ENCODE measurements around the gene GTPBP10. TPM values are rescaled to one million over a fixed set of nuclear protein-coding genes. Genes with fewer than 3 reads are reported as not detected.
A peak's percentile ranks its signal among the peaks of the same experiment; 100 is the strongest.

Gene GTPBP10
- polyA plus RNA-seq, 1 experiment = 4.2 TPM

- ChIA-PET CTCF (interaction anchor here (0.7 to 1.5 kb wide), 2 partner anchors 258 to 260 kb away, joined by 3 read pairs; partner anchors contain the start of gene STEAP1), POLR2A (no interaction called here)
- TF ChIP-seq, protein P1, sequence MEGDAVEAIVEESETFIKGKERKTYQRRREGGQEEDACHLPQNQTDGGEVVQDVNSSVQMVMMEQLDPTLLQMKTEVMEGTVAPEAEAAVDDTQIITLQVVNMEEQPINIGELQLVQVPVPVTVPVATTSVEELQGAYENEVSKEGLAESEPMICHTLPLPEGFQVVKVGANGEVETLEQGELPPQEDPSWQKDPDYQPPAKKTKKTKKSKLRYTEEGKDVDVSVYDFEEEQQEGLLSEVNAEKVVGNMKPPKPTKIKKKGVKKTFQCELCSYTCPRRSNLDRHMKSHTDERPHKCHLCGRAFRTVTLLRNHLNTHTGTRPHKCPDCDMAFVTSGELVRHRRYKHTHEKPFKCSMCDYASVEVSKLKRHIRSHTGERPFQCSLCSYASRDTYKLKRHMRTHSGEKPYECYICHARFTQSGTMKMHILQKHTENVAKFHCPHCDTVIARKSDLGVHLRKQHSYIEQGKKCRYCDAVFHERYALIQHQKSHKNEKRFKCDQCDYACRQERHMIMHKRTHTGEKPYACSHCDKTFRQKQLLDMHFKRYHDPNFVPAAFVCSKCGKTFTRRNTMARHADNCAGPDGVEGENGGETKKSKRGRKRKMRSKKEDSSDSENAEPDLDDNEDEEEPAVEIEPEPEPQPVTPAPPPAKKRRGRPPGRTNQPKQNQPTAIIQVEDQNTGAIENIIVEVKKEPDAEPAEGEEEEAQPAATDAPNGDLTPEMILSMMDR (IDR thresholded peaks at IDR 0.05; ENCODE audit: insufficient read depth, low read depth, low read length) = no peak
- Histone ChIP-seq H3K36me3 (ENCODE audit: control insufficient read depth, insufficient read depth, low read length) (peaks cover 6% of the 10 kb centered on the region), H3K4me3 (ENCODE audit: low read depth, low read length) (no peak overlapping the region), H3K27me3 (ENCODE audit: control insufficient read depth, insufficient read depth, low read length) (no peaks in the 10 kb centered on the region)
- DNase-seq (ENCODE audit: low read depth) = no peak
Measured at GRCh38 chr7:90411510-90411909, 65.0 kb downstream of the GTPBP10 start.

DNA sequence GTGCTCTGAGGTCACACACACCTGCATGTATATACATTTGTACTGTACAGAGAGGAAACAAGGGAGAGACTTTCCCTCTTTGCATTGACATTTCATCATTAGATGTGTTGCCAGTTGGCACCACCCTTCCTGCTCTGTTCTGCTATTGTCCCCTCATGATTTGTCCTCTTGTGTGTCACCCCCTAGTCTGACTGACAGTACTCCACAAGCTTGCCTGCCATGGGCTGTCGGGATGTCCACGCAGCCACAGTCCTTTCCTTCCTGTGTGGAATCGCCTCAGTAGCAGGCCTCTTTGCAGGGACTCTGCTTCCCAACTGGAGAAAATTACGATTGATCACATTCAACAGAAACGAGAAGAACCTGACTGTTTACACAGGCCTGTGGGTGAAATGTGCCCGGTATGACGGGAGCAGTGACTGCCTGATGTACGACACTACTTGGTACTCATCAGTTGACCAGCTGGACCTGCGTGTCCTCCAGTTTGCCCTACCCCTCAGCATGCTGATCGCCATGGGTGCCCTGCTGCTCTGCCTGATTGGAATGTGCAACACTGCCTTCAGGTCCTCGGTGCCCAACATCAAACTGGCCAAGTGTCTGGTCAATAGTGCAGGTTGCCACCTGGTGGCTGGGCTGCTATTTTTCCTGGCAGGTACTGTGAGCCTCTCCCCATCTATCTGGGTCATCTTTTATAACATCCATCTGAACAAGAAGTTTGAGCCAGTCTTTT lies 66.1 kb downstream of the GTPBP10 start:
- Histone ChIP-seq H3K4me3 (ENCODE audit: low read depth, low read length) (no peak overlapping the region), H3K27me3 (ENCODE audit: control insufficient read depth, insufficient read depth, low read length) (no peaks in the 10 kb centered on the region), H3K36me3 (ENCODE audit: control insufficient read depth, insufficient read depth, low read length) (peaks cover 6% of the 10 kb centered on the region)
- POLR2A ChIA-PET = no interaction called here
- CTCF ChIA-PET = interaction anchor here (1.5 kb wide), 1 partner anchor 15 kb away, joined by 4 read pairs; no protein-coding TSS in a partner anchor
- DNase-seq (ENCODE audit: low read depth) = no peak
- TF ChIP-seq, protein P1 (IDR thresholded peaks at IDR 0.05; ENCODE audit: insufficient read depth, low read depth, low read length) = 0 out of 2 replicates have a peak, but pooled peaks have one; percentile 10

GRCh38 chr7:90413185-90413528 lies 66.6 kb downstream of the GTPBP10 start:
- POLR2A ChIA-PET = no interaction called here
- CTCF ChIA-PET = interaction anchor here (0.8 to 1.5 kb wide), 2 partner anchors 15 to 1602 kb away, joined by 3 to 4 read pairs; no protein-coding TSS in a partner anchor
- H3K36me3 ChIP-seq (ENCODE audit: control insufficient read depth, insufficient read depth, low read length) = peaks cover 6% of the 10 kb centered on the region

DNA sequence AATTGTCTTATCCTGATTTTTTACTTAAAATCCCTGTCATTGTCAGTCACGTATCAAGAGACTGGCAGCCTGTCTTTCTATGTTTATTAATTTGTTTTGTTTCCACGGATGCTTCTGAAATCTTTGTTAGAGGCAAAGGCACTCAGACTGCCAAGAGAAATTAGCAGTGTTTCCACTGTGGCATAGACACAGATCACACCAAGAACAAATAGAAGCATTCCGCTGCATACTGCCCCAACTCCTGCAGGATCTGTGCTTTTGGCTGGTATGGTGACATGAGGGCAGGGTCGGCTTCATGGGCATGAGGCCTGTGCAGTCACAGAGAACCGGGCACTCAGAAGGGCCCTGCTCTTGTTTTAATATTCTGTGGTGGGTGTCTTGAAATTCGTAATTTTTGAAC lies 75.1 kb downstream of the GTPBP10 start:
- ChIA-PET POLR2A (no interaction called here), CTCF (interaction anchor here (1.3 kb wide), 1 partner anchor 12 kb away, joined by 3 read pairs; no protein-coding TSS in a partner anchor)
- Histone ChIP-seq H3K4me3 (ENCODE audit: low read depth, low read length) (no peak overlapping the region), H3K36me3 (ENCODE audit: control insufficient read depth, insufficient read depth, low read length) (no peaks in the 10 kb centered on the region), H3K27me3 (ENCODE audit: control insufficient read depth, insufficient read depth, low read length) (no peaks in the 10 kb centered on the region)
- TF ChIP-seq, protein P1 (IDR thresholded peaks at IDR 0.05; ENCODE audit: insufficient read depth, low read depth, low read length) = no peak
- no peak for DNase-seq (ENCODE audit: low read depth)

More at GRCh38 chr7:90413185-90413528, 66.6 kb downstream of the GTPBP10 start:
- TF ChIP-seq, protein P1 (IDR thresholded peaks at IDR 0.05; ENCODE audit: insufficient read depth, low read depth, low read length) = no peak
- Histone ChIP-seq H3K4me3 (ENCODE audit: low read depth, low read length) (no peak overlapping the region), H3K27me3 (ENCODE audit: control insufficient read depth, insufficient read depth, low read length) (no peaks in the 10 kb centered on the region)
- DNase-seq (ENCODE audit: low read depth) = no peak

DNA sequence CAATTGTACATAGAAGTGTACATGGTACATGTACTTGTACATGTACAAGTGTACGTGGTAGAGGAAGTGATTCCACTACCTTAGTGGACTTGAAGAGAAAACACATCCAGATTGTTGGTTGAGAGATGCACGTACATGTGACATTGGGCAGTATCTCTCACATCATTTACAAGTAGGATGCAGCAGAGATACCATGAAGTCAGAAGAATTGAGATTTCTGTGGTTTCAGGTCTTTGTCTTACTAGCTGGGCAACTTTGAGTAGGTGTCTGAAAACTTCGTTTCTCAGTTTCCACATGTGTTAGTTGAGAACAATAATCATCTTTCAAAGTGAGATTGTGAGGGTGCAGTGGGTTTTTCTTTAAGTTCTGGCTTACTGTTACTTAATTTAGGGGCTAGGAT lies 78.2 kb downstream of the GTPBP10 start:
- Histone ChIP-seq H3K4me3 (ENCODE audit: low read depth, low read length) (no peak overlapping the region), H3K36me3 (ENCODE audit: control insufficient read depth, insufficient read depth, low read length) (no peaks in the 10 kb centered on the region), H3K27me3 (ENCODE audit: control insufficient read depth, insufficient read depth, low read length) (no peaks in the 10 kb centered on the region)
- POLR2A ChIA-PET = no interaction called here
- CTCF ChIA-PET = interaction anchor here (2.1 kb wide), 1 partner anchor 9 kb away, joined by 5 read pairs; no protein-coding TSS in a partner anchor
- TF ChIP-seq, protein P1 (IDR thresholded peaks at IDR 0.05; ENCODE audit: insufficient read depth, low read depth, low read length) = no peak
- DNase-seq (ENCODE audit: low read depth) = no peak

Measured in BJ (cell line).